Activated T-helper 2 cell treated with anti-CD3 and anti-CD28 coated beads, Interferon-gamma antibody, Interleukin-2, Interleukin-4, amounts not matched to agents 10 μg/mL and 5 μg/mL and 100 μg/mL, durations not matched to agents 14 hours and 24 hours and 36 hours (primary cell): Measurements from ENCODE around the gene NSD2. TPM values are rescaled to one million over a fixed set of nuclear protein-coding genes. Genes with fewer than 3 reads are reported as not detected.

Experiments used
- DNase-seq: peaks from one replicate; pipeline ENCODE4 v3.0.0; 2021; ENCODE audit warnings: low spot score
- H3K27ac Mint-ChIP-seq: one replicate; pipeline ENCODE4 v1.8.0; 2021; ENCODE audit warnings: mixed read lengths
- H3K27me3 Mint-ChIP-seq: one replicate; pipeline ENCODE4 v1.8.0; 2021; ENCODE audit warnings: low read depth, mixed read lengths
- H3K36me3 Mint-ChIP-seq: one replicate; pipeline ENCODE4 v1.8.0; 2021; ENCODE audit warnings: low read depth, mixed read lengths
- H3K4me1 Mint-ChIP-seq: one replicate; pipeline ENCODE4 v1.8.0; 2021; ENCODE audit warnings: low read depth, mixed read lengths
- H3K4me3 Mint-ChIP-seq: one replicate; pipeline ENCODE4 v1.8.0; 2021; ENCODE audit warnings: low read depth, mild to moderate bottlenecking, moderate library complexity, mixed read lengths
- H3K9me3 Mint-ChIP-seq: one replicate; pipeline ENCODE4 v1.8.0; 2021; ENCODE audit warnings: mixed read lengths
- intact Hi-C: fragments of 100-400 bp; cut with micrococcal nuclease; formaldehyde crosslinking; loops from one replicate; pipeline ENCODE4 v1.15.1; 2023
- total RNA-seq: library from RNA; stranded (reverse); gene quantifications from 2 replicates; pipeline ENCODE4 v1.2.3, GENCODE V29; 2022

NSD2 gene
- total RNA-seq, 1 donor from 2014 or later = 208 TPM

DNA sequence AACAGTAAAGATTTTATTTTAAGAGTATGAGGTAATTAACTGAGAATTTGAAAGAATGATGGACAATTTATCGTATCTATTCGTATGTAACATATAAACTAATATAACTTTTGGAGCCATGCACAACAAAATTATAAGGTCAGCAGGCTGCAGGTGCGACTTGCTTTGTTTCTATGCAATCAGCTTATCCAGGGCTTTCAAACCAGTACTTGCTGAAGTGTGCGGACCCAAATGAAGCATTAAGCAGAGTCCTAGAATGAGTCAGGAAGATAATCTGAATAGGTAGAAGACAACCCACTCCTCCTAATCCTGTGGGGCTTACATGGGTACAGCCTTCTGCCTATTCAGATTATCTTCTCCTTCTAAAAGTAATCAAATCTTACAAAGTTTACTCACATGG is 2.1 kb downstream of the NSD2 start:
- H3K9me3 Mint-ChIP-seq = no peaks in the 10 kb centered on the region
- intact Hi-C loops = loop anchor here (1.0 to 5.0 kb wide), 3 partner anchors 26 to 539 kb away; partner anchors contain the start of gene SLBP
- H3K36me3 Mint-ChIP-seq = peaks cover 25% of the 10 kb centered on the region
- H3K4me3 Mint-ChIP-seq = peak overlapping the region; percentile 99
- H3K27ac Mint-ChIP-seq = peak overlapping the region; percentile 97
- no peaks in the 10 kb centered on the region for H3K27me3 Mint-ChIP-seq
- peaks cover 36% of the 10 kb centered on the region for H3K4me1 Mint-ChIP-seq
- no peak for DNase-seq

DNA sequence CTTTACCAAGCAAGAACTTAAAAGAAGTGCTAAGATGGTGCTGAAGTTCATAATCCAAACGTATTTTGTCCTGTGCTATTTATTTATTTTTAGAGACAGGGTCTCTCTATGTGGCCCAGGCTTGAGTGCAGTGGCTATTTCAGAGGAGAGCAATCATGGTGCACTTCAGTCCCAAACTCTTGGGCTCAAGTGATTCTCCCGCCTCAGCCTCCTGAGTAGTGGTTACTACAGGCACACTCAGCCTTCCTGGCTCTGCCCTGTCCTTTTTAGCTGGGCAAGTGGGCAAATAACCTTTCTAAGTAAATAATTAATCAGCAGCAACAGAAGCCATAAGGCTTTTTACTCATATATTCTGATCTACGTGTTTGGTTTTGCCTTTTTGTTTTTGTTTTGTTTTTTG is 2.6 kb downstream of the NSD2 start:
- Mint-ChIP-seq H3K36me3 (peaks cover 30% of the 10 kb centered on the region), H3K9me3 (no peaks in the 10 kb centered on the region), H3K27me3 (no peaks in the 10 kb centered on the region), H3K27ac (peak overlapping the region; percentile 54), H3K4me1 (peaks cover 38% of the 10 kb centered on the region), H3K4me3 (peak overlapping the region; percentile 99)
- intact Hi-C loops = loop anchor here (1.0 to 5.0 kb wide), 3 partner anchors 26 to 539 kb away; partner anchors contain the start of gene SLBP
- no peak for DNase-seq

DNA sequence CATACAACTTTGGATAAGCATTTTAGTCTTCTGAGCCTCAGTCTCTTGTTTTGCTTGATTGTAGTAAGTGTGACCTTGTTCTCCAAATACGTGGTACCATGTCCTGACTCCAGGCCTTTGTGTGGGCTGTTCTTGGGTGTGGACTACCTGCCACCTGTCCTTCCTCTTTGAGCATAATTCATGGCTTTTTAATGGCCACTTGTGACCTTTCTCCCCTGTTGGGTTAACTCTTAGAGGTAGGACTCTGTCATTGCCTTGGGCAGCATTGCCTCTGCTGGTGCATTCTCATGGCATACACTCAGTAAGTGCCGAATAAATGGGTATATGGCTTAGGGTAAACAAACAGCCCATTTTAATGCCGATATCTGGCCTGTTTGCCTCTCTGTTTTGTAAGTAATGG is 3.0 kb downstream of the NSD2 start:
- peaks cover 32% of the 10 kb centered on the region for H3K36me3 Mint-ChIP-seq
- DNase-seq = no peak
- peak overlapping the region; percentile 54 for H3K27ac Mint-ChIP-seq
- intact Hi-C loops = loop anchor here (5.0 kb wide), 1 partner anchor 538 kb away; no protein-coding TSS in a partner anchor
- H3K27me3 Mint-ChIP-seq = no peaks in the 10 kb centered on the region
- peaks cover 40% of the 10 kb centered on the region for H3K4me1 Mint-ChIP-seq
- peak overlapping the region; percentile 99 for H3K4me3 Mint-ChIP-seq
- no peaks in the 10 kb centered on the region for H3K9me3 Mint-ChIP-seq

DNA sequence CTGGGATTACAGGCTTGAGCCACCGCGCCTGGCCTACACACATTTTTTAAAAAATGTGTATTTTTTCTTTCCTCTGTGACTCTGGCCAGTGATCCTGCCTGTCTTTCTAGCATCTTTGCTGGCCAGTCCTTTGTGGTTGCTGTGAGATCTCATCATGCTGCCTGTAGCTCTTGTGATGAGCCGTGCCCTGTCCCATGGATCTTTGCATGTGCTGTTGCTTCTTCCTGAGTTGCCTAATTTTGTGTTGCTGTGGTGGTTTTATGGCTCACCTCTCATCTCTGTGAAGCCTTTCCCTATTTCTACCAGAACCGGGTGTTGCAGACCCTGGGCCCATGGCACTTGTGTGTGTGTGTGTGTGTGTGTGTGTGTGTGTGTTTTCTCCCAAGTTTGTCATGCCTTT is 8.3 kb downstream of the NSD2 start:
- Mint-ChIP-seq H3K27ac (peak overlapping the region; percentile 46), H3K4me3 (no peak overlapping the region), H3K4me1 (peaks cover 47% of the 10 kb centered on the region), H3K9me3 (no peaks in the 10 kb centered on the region), H3K27me3 (no peaks in the 10 kb centered on the region), H3K36me3 (peaks cover 47% of the 10 kb centered on the region)
- no peak for DNase-seq
- intact Hi-C loops = no loop called here

DNA sequence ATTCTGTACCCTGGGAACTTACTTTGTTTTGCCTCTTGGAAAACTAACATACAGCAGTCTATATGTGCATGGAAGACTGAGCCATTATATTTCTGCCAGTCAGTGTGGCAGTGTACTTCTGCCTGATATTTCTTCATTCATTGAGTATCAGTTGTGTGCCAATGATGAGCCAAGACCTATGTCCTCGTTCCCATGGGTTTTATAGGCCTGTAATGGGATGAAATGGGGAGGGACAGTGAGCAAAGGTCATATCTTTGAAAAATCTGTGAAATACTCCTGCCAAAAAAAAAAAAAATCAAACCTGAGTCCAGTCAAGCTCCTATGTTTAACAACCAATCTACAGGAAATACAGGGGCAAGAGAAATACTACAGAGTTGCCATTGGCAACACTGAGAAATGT is 9.1 kb downstream of the NSD2 start:
- Mint-ChIP-seq H3K4me3 (no peak overlapping the region), H3K4me1 (peaks cover 45% of the 10 kb centered on the region), H3K36me3 (peaks cover 46% of the 10 kb centered on the region), H3K27ac (peak overlapping the region; percentile 38), H3K9me3 (no peaks in the 10 kb centered on the region), H3K27me3 (no peaks in the 10 kb centered on the region)
- DNase-seq = no peak
- intact Hi-C loops = no loop called here

DNA sequence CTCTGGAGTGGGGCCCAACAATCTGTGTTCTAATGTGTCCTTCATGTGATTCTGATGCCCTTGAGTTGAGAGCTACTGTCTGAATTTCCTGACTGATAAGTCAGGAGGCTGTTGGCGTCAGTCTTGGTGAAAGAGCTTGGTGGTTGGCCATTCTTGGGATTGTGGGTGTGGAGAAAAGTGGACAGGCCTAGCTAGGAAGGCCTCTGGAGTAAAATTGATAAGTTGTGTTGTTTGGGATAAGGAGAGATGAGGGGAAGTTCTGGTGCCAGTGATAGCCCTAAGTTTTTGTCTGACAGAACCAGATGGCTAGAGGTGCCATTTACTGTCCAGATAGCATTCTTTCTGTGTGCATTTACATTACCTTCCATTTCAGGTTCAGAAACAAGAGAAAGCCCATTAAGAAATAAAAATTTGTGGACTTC is 11.7 kb downstream of the NSD2 start:
- no peak for DNase-seq
- H3K36me3 Mint-ChIP-seq = peaks cover 50% of the 10 kb centered on the region
- H3K27me3 Mint-ChIP-seq = no peaks in the 10 kb centered on the region
- H3K4me3 Mint-ChIP-seq = no peak overlapping the region
- intact Hi-C loops = no loop called here
- H3K27ac Mint-ChIP-seq = no peak overlapping the region
- H3K4me1 Mint-ChIP-seq = peaks cover 53% of the 10 kb centered on the region
- no peaks in the 10 kb centered on the region for H3K9me3 Mint-ChIP-seq

DNA sequence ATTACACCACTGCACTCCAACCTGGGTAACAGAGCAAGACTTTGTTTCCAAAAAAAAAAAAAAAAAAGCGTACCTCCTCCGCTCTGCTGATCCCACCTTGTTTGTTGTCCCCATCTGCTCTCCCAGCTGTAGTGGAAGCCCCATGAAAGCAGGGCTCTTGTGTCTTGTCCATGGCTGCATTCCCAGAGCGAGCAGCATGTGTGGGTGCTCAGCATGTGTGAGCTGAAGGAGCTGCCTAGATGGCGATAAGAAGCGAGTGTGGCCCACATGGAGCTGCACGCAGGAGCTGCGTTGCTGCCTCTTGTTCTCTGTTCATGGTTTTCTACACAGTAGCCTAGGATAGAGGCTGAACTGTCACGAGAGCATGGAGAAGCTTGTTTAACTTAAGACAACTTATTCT is 12.4 kb downstream of the NSD2 start:
- no peaks in the 10 kb centered on the region for H3K9me3 Mint-ChIP-seq
- intact Hi-C loops = no loop called here
- peak overlapping the region; percentile 74 for H3K27ac Mint-ChIP-seq
- H3K4me1 Mint-ChIP-seq = peaks cover 51% of the 10 kb centered on the region
- no peak overlapping the region for H3K4me3 Mint-ChIP-seq
- peaks cover 48% of the 10 kb centered on the region for H3K36me3 Mint-ChIP-seq
- no peaks in the 10 kb centered on the region for H3K27me3 Mint-ChIP-seq
- DNase-seq = no peak

DNA sequence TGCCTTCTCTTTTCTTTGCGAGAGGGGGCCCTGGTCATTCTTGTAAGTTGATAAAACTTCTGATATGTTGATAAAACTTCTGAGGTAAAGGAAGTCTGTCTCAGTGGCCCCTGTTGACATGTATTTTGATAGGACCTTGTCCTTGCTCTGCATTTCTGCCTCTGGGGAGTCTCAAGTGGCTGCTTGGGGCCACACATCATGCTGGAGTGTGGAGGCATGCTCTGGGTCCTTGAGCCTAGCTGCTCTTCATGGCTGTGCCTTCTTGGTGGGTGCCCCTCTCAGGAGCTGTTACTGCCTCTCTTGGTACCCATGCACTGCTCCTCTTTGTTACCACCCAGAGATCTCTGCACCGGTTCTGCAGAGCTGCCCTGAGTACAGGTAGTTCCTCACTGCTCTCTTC is 14.2 kb downstream of the NSD2 start:
- peak overlapping the region; percentile 43 for H3K27ac Mint-ChIP-seq
- H3K4me3 Mint-ChIP-seq = no peak overlapping the region
- no peak for DNase-seq
- peaks cover 42% of the 10 kb centered on the region for H3K36me3 Mint-ChIP-seq
- no peaks in the 10 kb centered on the region for H3K27me3 Mint-ChIP-seq
- intact Hi-C loops = no loop called here
- H3K9me3 Mint-ChIP-seq = no peaks in the 10 kb centered on the region
- peaks cover 41% of the 10 kb centered on the region for H3K4me1 Mint-ChIP-seq

DNA sequence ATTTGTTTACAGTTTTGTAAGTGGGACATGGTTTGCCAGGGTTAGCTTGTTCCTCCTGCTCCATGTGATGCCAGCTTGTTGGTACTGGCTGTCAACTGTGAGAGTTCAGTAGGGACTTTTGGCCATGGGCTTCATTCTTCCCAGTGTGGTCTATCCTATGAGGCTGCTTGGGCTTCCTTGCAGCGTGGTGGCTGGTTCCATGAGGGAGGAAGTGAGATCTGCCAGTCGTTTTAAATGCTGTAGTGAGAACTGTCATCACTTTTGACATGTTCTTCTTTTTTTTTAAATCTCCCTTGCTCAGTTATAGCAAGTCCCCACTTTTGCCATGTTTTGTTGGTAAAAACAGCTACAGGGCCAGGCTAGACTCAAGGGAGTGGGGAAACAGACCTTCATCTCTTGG is 15.9 kb downstream of the NSD2 start:
- intact Hi-C loops = no loop called here
- no peaks in the 10 kb centered on the region for H3K27me3 Mint-ChIP-seq
- no peak for DNase-seq
- H3K4me1 Mint-ChIP-seq = peaks cover 37% of the 10 kb centered on the region
- H3K36me3 Mint-ChIP-seq = peaks cover 37% of the 10 kb centered on the region
- H3K9me3 Mint-ChIP-seq = no peaks in the 10 kb centered on the region
- no peak overlapping the region for H3K4me3 Mint-ChIP-seq
- H3K27ac Mint-ChIP-seq = peak overlapping the region; percentile 58

DNA sequence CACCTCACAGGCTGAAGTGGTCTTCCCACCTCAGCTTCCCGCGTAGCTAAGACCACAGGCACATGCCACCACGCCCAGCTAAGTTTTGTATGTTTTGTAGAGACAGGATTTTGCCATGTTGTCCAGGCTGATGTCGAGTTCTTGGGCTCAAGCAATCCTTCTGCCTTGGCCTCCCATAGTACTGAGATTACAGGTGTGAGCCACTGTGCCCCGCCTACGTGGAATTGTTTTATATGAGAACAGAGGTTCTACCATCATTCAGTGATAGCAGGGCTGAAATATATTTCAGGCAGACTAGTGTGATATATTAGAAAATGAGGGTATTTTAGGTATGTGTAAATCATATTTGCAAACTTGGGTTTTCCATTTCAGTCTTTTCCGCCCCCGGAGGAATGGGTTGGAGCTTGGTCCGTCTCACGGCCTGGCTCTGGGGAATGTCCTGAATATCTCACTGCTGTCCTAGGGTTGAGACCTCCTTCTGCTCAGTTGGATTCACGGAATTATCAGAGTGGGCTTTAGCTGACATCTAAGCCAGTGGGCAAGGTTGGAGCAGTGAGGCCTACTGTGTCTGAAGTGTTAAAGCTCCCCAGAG is 19.9 kb downstream of the NSD2 start:
- Mint-ChIP-seq H3K9me3 (no peaks in the 10 kb centered on the region), H3K27ac (no peak overlapping the region), H3K27me3 (no peaks in the 10 kb centered on the region), H3K4me1 (peaks cover 29% of the 10 kb centered on the region), H3K36me3 (peaks cover 45% of the 10 kb centered on the region), H3K4me3 (no peak overlapping the region)
- no peak for DNase-seq
- intact Hi-C loops = no loop called here

DNA sequence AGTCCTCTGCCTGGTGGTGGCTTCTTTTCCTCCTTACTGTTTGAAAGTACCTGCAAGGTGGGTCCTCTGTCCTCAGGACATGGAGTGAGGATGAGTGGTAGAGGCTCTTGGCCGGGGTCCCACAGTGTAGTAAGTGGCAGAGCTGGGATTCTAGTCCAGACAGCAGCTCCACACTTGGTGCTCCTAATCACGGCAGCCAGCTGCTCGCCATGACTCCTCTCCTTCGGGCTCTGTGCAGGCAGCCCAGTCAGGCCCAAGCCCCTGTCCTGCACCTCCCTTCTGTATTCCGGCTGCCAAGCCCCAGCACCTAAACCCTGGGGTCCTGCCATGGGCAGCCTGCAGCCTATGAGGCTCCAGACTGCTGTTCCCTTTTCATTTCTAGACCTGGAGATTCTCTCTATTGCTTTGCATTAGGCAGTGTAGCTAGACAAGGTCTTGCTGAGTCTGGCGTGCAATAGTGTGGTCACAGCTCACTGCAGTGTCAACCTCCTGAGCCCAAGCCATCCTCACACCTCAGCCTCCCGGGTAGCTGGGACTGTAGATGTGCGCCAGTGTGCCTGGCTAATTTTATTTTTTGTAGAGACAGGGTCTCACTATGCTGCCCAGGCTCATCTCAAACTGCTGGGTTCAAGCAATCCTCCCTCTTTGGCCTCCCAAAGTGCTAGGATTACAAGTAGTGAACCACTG is 24.9 kb downstream of the NSD2 start:
- Mint-ChIP-seq H3K4me1 (peaks cover 37% of the 10 kb centered on the region), H3K9me3 (no peaks in the 10 kb centered on the region), H3K27ac (no peak overlapping the region), H3K36me3 (peaks cover 49% of the 10 kb centered on the region), H3K27me3 (no peaks in the 10 kb centered on the region), H3K4me3 (no peak overlapping the region)
- no peak for DNase-seq
- intact Hi-C loops = no loop called here

DNA sequence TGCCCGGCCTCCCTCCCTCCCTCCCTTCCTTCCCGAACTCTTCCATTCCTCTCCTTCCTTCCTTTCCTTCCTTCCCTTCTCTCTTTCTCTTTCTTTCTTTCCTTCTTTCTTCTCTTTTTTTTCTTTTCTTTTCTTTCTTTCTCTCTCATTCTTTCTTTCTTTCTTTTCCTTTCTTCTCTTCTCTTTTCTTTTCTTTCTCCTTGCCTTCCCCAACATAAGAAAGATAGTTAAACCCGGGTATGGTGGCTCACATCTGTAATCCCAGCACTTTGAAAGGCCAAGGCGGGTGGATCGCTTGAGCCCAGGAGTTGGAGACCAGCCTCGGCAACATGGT is 25.4 kb downstream of the NSD2 start:
- Mint-ChIP-seq H3K9me3 (no peaks in the 10 kb centered on the region), H3K27ac (peak overlapping the region; percentile 45), H3K27me3 (no peaks in the 10 kb centered on the region), H3K4me1 (peaks cover 37% of the 10 kb centered on the region), H3K36me3 (peaks cover 52% of the 10 kb centered on the region), H3K4me3 (no peak overlapping the region)
- intact Hi-C loops = no loop called here
- no peak for DNase-seq

DNA sequence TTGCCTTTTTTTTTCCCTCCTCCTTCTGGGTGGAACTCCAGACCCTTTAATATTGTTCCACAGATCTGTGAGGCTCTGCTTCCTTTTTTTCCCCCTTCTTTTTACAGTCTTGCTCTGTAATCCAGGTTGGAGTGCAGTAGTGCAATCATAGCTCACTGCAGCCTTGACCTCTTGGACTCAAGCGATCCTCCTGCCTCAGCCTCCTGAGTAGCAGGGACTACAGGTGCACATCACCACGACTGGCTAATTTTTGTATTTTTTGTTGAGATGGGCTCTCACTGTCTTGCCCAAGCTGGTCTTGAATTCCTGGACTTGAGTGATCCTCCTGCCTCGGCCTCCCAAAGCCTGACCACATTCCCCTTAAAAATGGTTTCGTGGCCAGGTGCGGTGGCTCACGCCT is 26.8 kb downstream of the NSD2 start:
- intact Hi-C loops = loop anchor here (2.0 kb wide), 1 partner anchor 151 kb away; no protein-coding TSS in a partner anchor
- peaks cover 52% of the 10 kb centered on the region for H3K36me3 Mint-ChIP-seq

More for the DNA sequence above, 26.8 kb downstream of the NSD2 start:
- Mint-ChIP-seq H3K4me1 (peaks cover 39% of the 10 kb centered on the region), H3K27me3 (no peaks in the 10 kb centered on the region), H3K27ac (peak overlapping the region; percentile 11), H3K9me3 (no peaks in the 10 kb centered on the region), H3K4me3 (no peak overlapping the region)
- no peak for DNase-seq
